Stimulated activated CD4-positive, alpha-beta T cell treated with anti-CD3 and anti-CD28 coated beads, Interleukin-4, amount 100 ng/mL, for 24 hours (primary cell): ENCODE results near the gene EPOP.

Source experiments
- DNase-seq: peaks from one replicate; pipeline ENCODE4 v3.0.0-alpha.2; 2020

Gene EPOP

DNA sequence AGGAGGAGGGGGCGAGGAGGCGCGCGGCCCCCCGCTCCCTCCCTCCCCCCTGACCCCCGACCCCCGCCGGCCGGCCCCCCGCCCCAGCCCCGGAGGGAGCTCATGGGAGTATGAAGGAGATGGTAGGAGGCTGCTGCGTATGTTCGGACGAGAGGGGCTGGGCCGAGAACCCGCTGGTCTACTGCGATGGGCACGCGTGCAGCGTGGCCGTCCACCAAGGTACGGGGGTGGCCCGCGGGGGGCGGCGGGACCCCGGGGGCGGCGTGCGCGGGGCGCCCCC lies 30.7 kb upstream of the EPOP start:
- DNase-seq: no peak

DNA sequence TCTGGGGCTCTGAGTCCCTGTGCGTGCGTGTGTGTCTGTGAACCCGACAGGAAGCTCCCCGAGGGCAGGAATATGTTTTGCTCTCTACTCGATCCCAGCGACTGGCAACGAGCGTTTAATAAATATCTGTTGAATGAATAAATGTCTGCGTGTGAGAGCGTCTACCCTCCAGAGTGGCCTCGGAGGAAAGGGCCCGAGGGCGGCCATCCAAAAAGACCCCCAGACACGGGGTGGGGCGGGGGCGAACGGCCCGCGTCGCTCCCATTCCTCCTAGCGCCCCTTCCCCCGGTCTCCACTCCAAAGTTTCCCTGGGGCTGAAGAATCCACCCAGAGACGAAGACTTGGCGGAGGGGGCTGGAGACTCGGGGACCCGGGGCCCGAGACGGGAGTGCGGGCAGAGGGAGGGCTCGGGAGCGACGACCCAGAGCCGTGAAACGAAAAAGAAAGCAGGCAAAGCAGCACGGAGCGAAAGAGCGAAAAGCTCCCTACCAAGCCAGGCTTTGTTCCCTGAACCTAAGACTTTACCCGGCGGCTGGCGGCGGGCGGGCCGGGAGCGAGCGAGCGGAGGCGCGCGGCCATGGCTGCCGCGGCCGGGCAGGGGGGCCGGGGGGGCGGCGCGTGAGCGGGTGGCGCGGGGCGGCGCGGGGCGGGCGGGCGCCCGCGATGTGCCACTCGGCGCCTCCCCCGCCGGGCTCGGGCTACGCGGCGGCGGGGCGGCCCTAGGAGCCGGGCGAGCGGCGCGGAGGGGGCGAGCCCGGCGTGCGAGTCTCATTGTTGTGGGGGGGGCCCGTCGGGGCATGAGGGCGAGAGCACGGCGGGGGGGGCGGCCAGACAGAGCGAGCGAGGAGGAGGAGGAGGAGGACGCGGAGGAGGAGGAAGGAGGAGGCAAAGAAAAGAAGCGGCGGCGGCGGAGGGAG lies 30.1 kb upstream of the EPOP start, which contains the start of gene MLLT6:
MLLT6 (plus strand) TSS at position 668 of the 917 bp plus-strand sequence. CDS start 360 bp downstream, outside the sequence.
- peak; percentile 75 for DNase-seq

DNA sequence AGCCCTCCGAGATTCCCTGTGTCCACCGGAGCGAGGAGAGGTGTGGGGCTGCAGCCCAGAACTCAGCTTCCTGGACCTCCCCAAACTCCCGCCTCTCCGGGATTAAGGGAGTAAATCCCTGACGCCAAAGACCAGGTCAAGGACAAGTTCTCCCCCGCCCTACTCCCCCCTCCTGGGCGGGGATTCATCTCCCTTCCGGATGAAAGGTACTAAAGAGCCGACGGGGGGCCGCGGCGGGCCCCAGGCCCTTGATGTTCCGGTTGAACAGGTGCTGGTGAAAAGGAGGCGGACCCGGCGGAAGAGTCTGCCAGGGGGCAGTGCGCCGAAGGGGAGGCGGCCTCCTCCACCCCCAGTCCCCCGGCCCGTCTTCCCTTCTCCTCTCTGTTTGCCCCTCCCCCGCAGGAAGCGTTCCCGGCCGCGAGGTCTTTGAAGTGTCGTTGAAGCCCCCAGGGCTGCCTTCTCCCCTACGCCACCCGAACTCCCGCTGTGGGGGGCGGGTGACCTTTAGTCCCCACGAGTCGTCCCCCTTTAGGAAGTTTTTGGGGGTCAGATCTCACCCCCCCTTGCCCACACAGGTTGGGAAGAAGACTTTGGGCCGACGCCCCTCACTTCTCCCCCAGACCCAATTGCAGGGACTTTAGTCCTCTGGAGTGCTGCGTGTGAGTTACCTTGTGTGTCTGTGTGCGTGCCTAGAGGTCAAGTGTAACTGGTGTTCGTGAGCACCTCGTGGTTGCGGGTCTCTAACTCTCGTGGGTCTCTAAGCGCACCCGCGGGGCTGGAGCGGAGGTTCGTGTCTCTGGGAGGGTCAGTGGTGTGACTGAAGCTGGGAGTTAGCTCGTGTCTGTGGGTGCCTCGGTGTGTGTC lies 29.2 kb upstream of the EPOP start:
- DNase-seq: peak; percentile 88

DNA sequence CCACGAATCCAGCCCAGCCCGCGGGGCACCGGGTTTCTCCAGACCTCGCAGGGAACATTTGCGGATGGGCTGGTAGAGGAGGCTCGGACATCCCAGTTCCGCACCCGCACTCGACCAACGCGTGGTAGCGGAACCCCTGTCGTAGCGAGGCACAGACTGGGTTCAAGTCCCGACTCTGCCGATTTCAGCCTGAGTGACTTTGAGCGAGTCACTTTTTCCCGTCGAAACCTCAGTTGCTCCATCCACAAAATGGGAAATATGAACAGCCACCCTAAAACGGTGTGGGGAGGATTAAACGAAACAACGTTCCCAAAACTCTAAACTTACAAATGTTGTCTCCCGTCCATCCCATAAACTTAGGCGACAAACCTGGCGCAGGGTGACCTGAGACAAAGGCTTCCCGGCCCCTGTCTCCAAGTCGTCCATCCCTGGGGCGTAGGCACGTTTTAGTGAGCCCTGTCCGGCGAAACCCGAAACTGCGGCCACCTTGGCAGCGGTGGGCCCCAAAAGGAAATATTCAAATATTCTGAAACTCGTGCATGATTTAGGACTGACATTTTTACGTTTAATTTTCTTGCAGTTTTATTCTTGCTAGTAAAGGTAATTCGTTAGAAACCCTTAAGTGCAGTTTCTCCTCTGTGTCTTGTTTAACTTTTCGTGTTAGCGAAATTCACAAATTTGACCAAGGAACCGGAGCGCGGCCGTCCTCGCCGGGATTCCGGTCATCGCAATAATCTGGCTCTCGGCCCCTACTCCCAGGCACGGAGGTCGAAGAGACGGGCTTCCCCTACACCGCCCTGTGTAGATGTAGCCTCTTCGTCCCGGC lies 28.4 kb upstream of the EPOP start:
- peak; percentile 47 for DNase-seq

DNA sequence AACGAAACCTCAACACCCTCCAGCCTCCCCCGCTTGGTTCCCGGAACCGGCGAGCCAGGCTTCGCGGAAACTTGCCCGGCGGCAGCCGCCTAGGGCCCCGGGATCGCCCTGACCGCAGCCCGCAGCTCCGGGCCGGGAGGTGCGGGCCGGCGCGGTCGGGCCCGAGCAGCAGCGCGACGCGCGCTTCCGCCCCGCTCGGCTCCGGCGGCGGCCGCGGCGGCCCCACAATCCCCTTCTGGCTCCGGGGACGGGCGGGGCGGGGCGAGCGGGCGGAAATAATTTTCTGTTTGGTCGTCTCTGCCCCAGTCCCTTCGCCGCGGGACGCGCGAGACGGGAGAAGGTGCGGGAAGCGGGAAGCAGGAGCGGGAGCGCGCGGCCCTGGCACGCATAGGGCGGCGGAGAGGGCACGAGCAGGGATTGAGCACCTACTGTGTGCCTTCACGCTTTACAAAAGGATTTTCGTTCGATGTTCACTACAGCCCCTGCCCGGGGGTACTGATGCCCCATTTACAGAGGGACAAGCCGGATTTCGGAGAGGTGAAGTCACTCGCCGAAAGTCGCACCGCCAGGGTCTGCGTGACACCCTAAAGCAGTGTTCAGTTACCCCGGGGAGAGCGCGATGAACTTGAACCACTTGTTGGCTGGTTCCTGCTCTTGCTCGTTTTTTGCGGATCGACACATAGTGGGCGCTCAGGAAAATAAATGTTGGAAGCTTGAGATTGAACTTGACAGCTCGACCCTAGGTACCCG lies 27.6 kb upstream of the EPOP start:
- peak; percentile 80 for DNase-seq

DNA sequence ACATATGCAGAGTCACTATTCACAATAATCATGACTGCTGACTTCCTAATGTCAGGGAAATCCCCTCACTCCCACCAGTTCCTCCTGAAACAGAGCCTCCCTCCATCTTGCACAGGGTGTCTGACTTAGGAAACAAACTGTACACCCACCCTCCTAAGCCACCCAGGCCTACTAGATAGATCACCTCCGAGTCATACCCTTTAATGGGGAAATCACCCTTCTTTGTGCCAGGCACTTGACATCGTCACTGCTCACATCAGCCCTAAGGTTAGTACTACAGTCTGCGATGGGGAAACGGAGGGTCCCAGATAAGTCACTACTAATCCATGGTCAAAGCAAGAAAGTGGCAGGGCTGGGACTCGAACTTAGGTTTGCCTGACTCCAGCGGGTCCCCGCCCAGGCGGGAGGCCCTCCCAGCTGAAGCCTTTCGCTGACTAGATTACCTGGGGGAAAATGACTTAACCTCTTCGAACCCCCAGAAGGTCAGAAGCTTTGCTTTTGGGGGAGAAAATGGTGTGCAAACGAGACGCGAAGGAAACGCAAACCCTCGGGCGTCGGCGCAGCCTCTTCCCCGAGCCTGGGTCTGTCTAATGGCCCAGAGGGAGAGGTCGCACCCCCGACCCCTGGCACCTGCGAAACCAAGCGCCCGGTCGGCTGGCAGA lies 26.9 kb upstream of the EPOP start:
- peak; percentile 89 for DNase-seq

DNA sequence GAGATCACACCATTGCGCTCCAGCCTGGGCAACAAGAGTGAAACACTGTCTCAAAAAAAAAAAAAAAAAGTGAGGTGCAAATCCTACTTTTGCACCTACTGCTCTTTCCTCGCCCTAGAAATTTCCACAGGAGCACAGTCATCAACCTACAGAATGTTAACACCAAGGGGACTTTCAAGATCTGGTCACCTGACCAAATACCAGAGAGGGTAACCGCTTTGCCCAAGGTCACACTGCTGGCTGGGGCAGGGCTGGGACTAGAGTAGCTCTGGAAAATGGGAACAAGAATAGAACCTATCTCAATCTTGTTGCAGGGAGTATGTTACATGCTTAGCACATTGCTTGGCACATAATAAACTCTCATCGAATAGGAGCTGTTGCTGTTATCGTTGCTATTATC lies 24.0 kb upstream of the EPOP start:
- no peak for DNase-seq

DNA sequence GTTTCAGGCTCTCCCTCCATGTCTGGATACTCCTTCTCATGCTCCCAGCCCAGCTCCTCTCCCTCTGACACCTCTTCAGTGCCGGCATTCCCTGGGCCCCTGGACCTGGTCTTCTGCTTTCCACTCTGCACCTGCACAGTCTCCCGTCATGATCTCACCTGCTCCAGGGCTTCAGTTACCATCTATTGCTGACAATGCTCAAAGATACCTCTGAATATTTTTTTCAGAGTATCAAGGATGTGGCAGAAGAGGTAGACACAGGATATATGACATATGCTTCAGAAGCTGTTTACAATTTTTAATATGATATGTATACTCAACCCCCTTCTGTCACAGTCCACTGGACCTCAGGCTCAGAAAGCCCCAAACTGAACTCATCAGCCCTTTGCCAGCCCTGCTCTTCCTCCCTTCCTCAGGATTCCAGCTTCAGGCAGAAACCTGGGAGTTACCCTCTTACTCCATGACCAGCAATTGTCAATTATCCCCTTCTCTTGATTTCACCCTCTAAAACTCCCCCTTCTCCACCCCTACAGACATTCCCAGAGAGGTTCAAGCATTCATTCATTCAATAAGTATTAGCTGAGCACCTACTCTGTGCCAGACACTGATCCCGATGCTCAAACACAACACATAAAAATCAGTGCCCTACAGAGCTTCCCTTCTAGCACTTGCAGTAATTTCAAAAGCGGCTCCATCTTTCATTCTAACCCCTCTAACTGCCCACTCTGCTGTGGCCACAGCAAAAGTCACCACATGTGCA lies 22.5 kb upstream of the EPOP start:
- DNase-seq: no peak

DNA sequence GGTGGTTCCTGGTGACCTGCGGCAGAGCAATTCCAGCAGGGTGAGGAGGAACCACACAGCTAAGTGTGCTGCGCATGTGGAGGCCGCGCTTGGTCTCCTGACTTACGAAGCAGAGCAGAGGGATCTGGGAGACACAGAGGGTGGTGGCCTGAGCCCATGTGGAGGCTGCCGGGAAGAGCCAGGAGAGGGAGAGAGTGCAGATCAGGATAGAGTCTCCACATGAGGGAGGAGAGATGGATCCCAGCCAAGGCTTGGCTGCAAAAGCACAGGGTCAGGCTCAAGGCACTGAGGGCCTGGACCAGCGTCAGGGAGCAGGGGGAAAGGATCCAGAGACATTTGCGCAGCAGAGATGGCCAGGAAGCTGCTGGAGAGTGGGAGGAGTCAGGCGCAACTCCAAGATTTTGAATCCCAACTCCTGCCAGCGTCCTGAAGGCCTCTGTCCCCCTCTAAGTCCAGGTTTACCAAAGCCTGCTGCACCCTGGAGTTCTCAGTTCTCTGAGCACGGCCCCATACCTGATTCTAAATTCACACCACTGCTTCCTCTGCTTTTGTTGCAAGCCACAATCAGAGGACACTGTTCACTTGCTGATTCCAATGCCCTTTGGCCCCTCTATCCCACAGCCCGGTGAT lies 19.1 kb upstream of the EPOP start:
- DNase-seq: no peak

DNA sequence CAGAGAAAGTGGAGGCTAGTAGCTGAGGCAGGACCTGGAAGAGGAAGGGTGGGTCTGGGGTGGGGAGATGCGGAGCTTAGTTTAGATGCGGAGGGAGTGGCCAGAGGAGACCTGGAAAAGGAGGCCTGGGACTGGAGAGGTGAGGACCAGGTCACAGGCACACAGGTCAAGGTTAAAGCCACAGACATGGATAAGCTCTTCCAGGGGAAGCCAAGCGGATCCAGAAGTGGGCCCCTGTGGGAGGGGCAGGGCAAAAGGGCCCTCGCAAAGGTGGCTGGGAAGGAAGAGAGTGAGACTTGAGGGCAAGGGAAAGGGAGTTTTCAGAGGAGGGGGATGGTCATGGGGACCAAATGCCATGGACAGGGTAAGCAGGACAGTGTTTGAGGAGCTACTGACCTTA lies 16.4 kb upstream of the EPOP start:
- no peak for DNase-seq

DNA sequence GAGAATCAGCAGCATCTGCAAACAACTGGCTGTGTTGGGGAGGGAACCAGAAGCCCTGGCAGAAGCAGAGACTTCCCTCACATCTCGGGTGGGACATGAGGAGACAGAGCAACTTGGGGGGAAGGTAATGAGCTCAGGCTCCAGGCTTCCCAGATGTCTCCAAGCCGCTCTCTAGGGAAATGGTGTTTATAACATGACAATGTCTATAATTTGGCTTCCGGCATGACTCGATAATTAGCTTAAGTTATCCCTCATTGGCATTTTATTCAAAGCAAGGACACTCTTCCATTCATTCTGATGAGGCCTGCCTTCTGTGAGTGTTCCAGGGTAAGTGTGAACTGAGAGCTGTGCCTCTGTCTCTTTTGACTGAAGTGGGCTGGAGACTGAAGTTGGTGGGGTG lies 15.6 kb upstream of the EPOP start:
- no peak for DNase-seq

DNA sequence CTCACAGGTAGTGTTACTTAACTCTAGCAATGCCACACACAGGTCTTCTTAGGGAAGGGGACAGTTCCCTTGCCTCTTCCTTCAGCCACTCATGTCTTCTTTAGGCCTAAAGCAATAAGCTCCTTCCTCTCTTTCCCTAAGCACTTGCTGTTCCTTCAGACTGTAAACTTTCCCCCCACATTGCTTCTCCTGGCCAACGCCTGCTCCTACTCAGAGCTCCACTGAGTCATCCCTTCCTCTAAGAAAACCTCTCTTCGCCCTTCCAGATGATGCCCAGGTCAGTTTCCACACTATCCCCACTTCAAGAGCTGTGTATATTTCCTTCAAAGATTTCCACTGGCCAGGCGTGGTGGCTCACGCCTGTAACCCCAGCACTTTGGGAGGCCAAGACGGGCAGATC lies 12.5 kb upstream of the EPOP start:
- no peak for DNase-seq

DNA sequence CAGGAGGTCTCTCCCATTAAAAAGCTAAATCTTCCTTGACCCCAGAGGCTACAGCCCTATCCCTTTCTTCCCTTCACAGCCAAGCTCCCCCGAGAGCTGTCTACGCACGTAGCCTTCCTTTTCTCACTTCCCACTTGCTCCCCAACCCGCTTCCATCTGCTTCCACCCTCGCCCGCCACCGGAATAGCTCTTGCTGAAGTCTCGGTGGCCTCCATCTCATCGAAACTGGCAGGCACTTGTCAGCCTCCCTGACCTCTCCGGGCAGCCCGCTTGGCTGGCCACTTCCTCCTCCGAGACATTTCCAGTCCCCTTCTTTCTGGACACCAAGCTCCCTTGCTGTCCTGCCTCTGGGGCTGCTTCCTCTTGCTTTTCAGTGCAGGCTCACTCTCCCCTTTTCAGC lies 10.7 kb upstream of the EPOP start:
- DNase-seq: no peak

DNA sequence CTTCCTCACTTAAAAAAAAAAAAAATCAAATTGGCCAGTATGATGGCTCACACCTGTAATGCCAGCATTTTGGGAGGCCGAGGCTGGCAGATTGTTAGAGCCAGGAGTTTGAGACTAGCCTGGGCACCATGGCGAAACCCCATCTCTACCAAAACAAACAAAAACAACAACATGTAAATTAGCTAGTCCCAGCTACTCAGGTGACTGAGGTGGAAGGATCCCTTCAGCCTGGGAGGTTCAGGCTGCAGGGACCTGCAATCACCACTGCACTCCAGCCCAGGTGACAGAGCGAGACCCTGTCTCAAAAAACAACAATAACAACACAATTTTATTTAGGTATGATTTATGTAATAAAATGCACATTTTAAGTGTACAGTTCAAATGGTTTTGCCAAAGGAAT lies 6.3 kb upstream of the EPOP start:
- DNase-seq: no peak

DNA sequence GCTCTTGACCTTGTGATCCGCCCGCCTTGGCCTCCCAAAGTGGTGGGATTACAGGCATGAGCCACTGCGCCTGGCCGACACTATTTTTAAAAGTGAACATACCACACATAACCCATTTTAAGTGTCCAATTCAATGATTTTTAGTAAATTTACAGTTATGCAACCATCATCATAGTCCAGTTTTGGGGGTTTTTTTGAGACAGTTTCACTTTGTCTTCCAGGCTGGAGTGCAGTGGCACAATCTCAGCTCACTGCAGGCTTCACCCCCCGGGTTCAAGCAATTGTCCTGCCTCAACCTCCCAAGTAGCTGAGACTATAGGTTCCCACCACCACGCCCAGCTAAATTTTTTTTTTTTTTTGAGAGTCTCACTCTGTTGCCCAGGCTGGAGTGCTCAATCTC lies 3.1 kb upstream of the EPOP start:
- DNase-seq: no peak

DNA sequence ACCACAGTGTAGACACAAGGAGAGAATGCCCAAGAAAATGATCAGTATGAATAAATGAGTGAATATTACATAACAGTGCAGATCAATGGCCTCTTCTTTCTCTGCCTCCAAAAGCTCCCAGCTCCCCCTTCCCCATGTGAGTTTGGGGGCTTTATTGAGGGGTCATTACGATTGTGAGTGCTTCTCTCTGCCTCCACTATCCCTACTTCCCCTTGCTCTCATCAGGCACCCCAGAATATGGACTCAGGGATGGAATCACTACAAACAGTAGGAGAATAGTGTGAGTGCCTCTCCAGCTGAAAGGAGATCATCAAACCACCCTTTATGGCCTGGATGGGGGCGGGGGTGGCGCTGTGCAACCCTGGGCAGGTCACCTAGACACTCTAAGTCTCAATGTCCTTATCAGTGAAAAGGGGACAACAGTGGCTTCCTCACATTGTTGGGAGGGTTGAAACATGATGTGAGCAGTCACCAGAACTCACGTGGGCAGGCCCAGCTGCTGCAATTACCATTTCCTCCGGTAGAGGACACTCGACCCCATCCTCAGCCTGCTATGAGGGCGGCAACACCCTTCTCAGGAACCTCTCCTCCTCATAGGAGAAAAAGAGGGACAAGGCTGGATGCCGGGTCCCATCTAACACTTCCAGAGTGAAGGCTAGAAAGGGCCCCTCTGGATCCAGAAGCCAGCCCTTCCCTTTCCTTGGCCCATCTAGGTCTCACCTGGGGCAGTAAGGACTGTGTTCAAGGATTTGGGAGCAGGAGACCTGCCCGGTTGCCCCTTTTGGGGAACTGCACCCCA lies 2.1 kb upstream of the EPOP start:
- peak; percentile 87 for DNase-seq

DNA sequence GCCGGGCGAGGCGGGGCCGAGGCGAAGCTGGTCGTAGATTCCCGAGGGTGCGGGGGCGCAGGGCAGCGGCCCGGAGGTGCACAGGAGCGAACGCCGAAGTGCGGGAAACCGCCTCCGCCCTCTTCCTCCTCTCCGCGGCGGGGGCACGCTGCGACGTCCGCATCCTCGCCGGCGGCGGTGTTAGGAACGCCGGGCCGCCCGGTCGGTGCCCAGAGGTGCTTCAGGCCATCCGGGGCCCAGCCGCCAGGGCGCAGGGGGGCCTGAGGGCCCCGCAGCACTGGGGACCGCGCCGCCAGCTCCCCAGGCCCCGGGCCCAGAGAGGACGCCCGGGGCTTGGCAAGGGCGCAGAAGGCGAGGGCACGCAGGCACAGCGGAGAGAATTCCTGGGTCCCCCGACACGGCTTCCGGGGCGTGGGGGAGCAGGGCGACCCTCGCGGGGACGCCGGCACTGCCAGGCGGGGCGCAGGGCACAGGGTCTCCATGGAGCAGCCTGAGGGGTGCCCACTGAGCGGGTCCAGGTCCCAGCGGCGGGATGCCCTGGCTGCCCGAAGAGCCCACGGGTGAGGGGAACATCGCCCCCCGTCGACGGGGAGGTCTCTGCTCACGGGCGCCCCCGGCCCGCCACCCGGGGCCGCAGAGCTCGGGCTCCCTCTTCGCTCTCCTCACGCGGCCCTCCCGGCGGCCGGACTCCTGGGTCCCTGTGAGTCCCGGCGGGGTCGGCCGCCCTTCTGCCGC lies 576 bp downstream of the EPOP start:
- DNase-seq: peak; percentile 35

DNA sequence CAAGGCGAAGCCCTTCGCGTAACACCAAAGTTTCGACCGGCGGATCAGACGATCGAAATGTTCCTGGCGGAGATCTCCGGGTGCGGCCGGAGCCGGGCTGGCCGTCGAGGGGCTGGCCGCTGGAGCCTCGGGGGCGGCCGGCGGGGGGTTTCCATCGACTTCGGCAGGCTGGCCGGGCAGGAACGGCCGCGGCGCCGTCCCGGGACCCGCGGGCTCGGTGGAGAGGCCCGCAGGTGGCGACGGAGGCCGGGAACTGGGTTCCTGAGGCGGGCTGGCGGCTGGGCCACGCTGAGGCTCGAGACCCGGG lies 1.1 kb downstream of the EPOP start:
- DNase-seq: no peak
